ENCODE data around the gene ACER1.
"Not testable (repeated sequence)": the region's sequence is repeated elsewhere in the genome, so short reads cannot be mapped to it uniquely, and the experiment has no call there.

Gene ACER1

DNA sequence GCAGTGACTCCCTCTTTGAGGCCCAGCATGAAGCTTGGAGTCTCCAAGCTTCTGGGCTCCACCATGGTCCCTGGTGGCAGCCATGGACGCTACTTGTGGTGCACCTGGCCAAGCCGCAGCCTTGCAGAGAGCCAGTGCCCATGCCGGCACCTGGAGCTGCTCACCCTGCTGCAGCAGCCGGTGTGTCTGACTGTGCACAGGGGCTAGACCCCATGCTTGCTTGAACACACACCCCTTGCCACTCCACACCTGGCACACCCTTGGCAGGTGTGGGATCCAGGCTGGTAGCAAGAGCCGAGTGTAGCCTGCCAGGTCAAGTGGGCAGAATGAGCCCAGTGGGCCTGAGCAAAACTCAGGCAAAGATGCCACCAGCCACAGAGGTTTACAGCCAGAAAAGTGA is 35.0 kb downstream of the ACER1 start:
- in situ Hi-C loops (cut with HindIII; ENCODE audit: low sequenced_read_pairs) = loop anchor here (5.0 kb wide), 1 partner anchor 261 kb away; no protein-coding TSS in a partner anchor
- no peak for DNase-seq (ENCODE audit: low read depth)
- TF ChIP-seq, protein P1, sequence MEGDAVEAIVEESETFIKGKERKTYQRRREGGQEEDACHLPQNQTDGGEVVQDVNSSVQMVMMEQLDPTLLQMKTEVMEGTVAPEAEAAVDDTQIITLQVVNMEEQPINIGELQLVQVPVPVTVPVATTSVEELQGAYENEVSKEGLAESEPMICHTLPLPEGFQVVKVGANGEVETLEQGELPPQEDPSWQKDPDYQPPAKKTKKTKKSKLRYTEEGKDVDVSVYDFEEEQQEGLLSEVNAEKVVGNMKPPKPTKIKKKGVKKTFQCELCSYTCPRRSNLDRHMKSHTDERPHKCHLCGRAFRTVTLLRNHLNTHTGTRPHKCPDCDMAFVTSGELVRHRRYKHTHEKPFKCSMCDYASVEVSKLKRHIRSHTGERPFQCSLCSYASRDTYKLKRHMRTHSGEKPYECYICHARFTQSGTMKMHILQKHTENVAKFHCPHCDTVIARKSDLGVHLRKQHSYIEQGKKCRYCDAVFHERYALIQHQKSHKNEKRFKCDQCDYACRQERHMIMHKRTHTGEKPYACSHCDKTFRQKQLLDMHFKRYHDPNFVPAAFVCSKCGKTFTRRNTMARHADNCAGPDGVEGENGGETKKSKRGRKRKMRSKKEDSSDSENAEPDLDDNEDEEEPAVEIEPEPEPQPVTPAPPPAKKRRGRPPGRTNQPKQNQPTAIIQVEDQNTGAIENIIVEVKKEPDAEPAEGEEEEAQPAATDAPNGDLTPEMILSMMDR (IDR thresholded peaks at IDR 0.05; ENCODE audit: low read depth, low read length, missing control alignments) = no peak
- H3K4me3 ChIP-seq (ENCODE audit: low read depth, low read length) = no peak overlapping the region

DNA sequence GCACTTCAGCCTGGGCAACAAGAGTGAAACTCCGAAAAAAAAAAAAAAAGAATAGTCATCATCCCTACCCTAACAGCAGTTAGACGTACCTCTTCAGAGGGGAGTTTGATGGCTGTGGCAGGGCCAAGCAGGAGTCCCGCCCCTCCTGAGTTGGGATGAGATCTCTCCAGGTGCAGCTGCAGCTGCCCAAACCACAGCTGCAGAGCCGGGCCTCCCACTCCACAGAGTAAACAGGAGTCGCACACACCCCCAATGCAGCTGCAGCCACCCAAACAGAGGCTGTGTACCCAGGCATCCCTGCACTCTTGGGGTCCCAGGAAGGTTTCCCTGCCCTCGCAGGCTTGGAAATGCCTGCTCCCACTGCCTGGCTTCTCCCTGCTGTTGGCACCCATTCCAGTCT is 36.2 kb downstream of the ACER1 start:
- in situ Hi-C loops (cut with HindIII; ENCODE audit: low sequenced_read_pairs) = loop anchor here (5.0 kb wide), 1 partner anchor 260 kb away; no protein-coding TSS in a partner anchor
- TF ChIP-seq, protein P1 (IDR thresholded peaks at IDR 0.05; ENCODE audit: low read depth, low read length, missing control alignments) = no peak

DNA sequence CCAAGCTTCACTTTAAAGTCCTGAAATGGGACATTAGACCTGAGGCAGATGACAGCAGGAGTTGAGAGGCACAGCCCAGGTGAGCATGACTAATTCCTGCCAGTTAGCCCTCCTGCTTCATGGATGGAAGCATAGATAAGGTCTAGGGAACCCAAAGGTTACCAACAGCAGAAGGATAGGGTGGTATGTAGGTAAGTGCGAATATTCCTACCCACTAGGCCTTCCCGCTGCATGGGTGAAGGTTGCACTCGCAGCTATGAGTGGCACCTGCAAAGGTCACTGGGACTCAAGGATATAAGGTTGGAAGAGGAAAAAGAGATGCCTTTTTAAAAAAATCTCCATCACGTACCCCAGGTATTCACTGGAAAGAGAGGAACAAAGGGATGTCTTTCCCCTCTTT is 41.4 kb downstream of the ACER1 start:
- in situ Hi-C loops (cut with HindIII; ENCODE audit: low sequenced_read_pairs) = no loop called here
- no peak for DNase-seq (ENCODE audit: low read depth)
- TF ChIP-seq, protein P1 (IDR thresholded peaks at IDR 0.05; ENCODE audit: low read depth, low read length, missing control alignments) = no peak
- no peak overlapping the region for H3K4me3 ChIP-seq (ENCODE audit: low read depth, low read length)

More for the DNA sequence above, 36.2 kb downstream of the ACER1 start:
- no peak for DNase-seq (ENCODE audit: low read depth)
- H3K4me3 ChIP-seq (ENCODE audit: low read depth, low read length) = no peak overlapping the region

DNA sequence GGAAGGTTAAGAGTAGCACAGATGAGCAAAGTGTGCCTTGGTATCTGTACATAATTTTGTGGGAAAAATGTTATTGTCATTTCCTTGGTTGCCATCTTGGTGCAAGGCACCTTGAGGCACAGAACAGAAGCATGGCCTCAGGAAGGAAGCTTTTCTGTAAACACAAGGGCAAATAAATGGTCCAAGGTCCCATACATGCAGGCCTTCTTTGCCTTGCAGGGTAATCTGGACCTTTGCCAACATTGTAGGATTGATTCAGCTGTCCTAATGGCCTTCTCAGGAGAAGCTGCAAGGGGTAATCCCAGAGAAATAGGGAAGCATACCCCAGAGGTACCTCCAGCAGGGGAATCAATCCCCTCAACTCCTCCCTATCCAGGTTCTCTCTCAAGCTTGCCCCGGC is 44.7 kb downstream of the ACER1 start:
- in situ Hi-C loops (cut with HindIII; ENCODE audit: low sequenced_read_pairs) = loop anchor here (5.0 kb wide), 1 partner anchor 44 kb away; the partner anchor contains the start of gene ACER1
- no peak overlapping the region for H3K4me3 ChIP-seq (ENCODE audit: low read depth, low read length)
- DNase-seq (ENCODE audit: low read depth) = no peak
- TF ChIP-seq, protein P1 (IDR thresholded peaks at IDR 0.05; ENCODE audit: low read depth, low read length, missing control alignments) = no peak

DNA sequence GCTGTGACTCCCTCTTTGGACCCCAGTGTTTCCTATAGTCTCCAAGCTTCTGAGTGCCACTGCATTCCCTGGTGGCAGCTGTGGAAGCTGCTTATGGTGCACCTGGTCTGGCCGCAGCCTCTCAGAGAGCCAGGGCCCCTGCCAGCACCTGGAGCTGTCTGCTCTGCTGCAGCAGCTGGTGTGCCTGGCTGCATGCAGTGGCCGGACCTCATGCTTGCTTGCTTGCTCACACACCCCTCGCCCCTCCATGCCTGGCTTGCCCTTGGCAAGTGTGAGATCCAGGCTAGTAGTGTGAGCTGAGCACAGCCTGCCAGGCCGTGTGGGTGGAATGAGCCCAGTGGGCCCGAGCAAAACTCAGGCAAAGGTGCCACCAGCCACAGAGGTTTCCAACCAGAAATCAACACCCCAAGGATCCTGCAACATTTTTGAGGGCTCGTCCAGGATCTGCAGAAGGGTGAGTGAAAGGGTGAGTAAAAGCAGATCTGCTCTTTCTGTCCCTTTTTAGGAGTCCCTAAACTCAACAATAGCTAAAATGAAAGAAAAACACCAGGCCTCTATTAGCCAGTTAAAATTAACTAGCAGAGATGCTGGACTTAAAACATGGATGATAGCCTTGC is 46.0 kb downstream of the ACER1 start:
- TF ChIP-seq, protein P1 (IDR thresholded peaks at IDR 0.05; ENCODE audit: low read depth, low read length, missing control alignments) = no peak
- no peak for DNase-seq (ENCODE audit: low read depth)
- no peak overlapping the region for H3K4me3 ChIP-seq (ENCODE audit: low read depth, low read length)
- in situ Hi-C loops (cut with HindIII; ENCODE audit: low sequenced_read_pairs) = loop anchor here (5.0 kb wide), 1 partner anchor 45 kb away; the partner anchor contains the start of gene ACER1

DNA sequence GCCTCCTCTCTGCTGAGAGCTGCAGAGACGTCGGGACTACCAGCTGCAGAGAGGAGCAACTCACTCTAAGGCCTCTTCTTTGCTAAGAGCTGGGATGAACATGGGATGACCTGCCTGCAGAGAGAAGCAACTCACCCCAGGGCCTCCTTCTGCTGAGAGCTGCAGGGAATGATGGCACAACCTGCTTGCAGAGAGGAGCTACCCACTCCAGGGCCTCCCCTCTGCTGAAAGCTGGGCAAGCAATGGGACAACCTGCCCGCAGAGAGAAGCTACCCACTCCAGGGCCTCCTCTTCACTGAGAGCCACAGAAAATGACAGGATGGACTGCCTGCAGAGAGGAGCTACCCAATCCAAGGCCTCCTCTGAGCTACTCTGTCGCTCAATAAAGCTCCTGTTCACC is 46.7 kb downstream of the ACER1 start:
- in situ Hi-C loops (cut with HindIII; ENCODE audit: low sequenced_read_pairs) = loop anchor here (5.0 kb wide), 1 partner anchor 46 kb away; the partner anchor contains the start of gene ACER1
- TF ChIP-seq, protein P1 (IDR thresholded peaks at IDR 0.05; ENCODE audit: low read depth, low read length, missing control alignments) = no peak
- no peak overlapping the region for H3K4me3 ChIP-seq (ENCODE audit: low read depth, low read length)
- DNase-seq (ENCODE audit: low read depth) = no peak

DNA sequence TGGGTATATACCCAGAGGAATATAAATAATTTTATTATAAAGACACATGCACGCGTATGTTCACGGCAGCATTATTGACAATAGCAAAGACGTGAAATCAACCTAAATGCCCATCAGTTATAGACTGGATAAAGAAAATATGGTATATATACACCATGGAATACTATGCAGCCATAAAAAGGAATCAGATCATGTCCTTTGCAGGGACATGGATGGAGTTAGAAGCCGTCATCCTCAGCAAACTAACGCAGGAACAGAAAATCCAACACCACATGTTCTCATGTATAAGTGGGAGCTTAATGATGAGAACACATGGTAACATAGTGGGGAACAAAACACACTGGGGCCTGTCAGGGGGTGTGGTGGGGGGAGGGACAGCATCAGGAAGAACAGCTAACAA is 51.0 kb downstream of the ACER1 start:
- H3K4me3 ChIP-seq (ENCODE audit: low read depth, low read length); in situ Hi-C loops (cut with HindIII; ENCODE audit: low sequenced_read_pairs); DNase-seq (ENCODE audit: low read depth): not testable (repeated sequence)

All from astrocyte of the cerebellum (primary cell).